Stimulated activated CD4-positive, alpha-beta T cell treated with anti-CD3 and anti-CD28 coated beads, Interleukin-1b, Interleukin-23, amount 100 ng/mL, for 1 hour (primary cell): Measurements from ENCODE around the gene CCK.

Source experiments
- DNase-seq, 2 donors: peaks; one replicate each; pipeline ENCODE4 v3.0.0-alpha.2; 2020; ENCODE audit warnings: low read depth in 2 of 2

Gene CCK

GRCh38 chr3:42267878-42268277 is 1.9 kb upstream of the CCK start:
- DNase-seq, result no peak

GRCh38 chr3:42265059-42265991 is 660 bp downstream of the CCK start:
- DNase-seq, result no peak

GRCh38 chr3:42264399-42265058 is 1.5 kb downstream of the CCK start:
- no peak for DNase-seq

GRCh38 chr3:42263354-42264346 is 2.3 kb downstream of the CCK start:
- DNase-seq, result no peak

GRCh38 chr3:42262525-42262924 is 3.5 kb downstream of the CCK start:
- DNase-seq, result no peak

- no peak for DNase-seq
Observed at GRCh38 chr3:42257007-42257406, 9.0 kb downstream of the CCK start.

- no peak for DNase-seq
Observed at GRCh38 chr3:42256135-42256819, 9.7 kb downstream of the CCK start.

GRCh38 chr3:42254566-42254965 is 11.4 kb downstream of the CCK start:
- no peak for DNase-seq

- DNase-seq, result no peak
Observed at GRCh38 chr3:42250761-42251160, 15.2 kb downstream of the CCK start.

GRCh38 chr3:42247576-42248027 is 18.4 kb downstream of the CCK start:
- peak; percentile 29 to 32 for DNase-seq

- no peak for DNase-seq
Observed at GRCh38 chr3:42246091-42246490, 19.9 kb downstream of the CCK start.

GRCh38 chr3:42236611-42237010 is 29.4 kb downstream of the CCK start:
- no peak for DNase-seq

- no peak for DNase-seq
Observed at GRCh38 chr3:42235532-42235931, 30.5 kb downstream of the CCK start.

GRCh38 chr3:42230860-42231259 is 35.1 kb downstream of the CCK start:
- no peak for DNase-seq

GRCh38 chr3:42229942-42230688 is 35.9 kb downstream of the CCK start:
- DNase-seq, result no peak

- DNase-seq, result no peak
Observed at GRCh38 chr3:42229266-42229941, 36.6 kb downstream of the CCK start.

- no peak for DNase-seq
Observed at GRCh38 chr3:42228796-42229195, 37.2 kb downstream of the CCK start.

- no peak for DNase-seq
Observed at GRCh38 chr3:42226470-42227425, 39.2 kb downstream of the CCK start.
